ENCODE results near the gene PTPRG. TPM values are rescaled to one million over a fixed set of nuclear protein-coding genes. Genes with fewer than 3 reads are reported as not detected.

The PTPRG gene
- total RNA-seq, 4 donors from 2014 or later = 51.9 to 56.8 (median 54.4) TPM

- no peak overlapping the region for H3K27ac ChIP-seq (replicated peaks in 1 of 4)
- TF ChIP-seq EP300 (IDR thresholded peaks at IDR 0.05) = no peak
- TF ChIP-seq CTCF (IDR thresholded peaks at IDR 0.05) = no peak
- no peak for TF ChIP-seq POLR2A (IDR thresholded peaks at IDR 0.05; ENCODE audit: low read depth)
- no peak for TF ChIP-seq POLR2AphosphoS5 (IDR thresholded peaks at IDR 0.05)
- no peak for DNase-seq (ENCODE audit: extremely low spot score)
- H3K9me3 ChIP-seq = no peaks in the 10 kb centered on the region
- no peak overlapping the region for H3K4me3 ChIP-seq
- WGBS = 85% methylated on average over 3 of the region's 3 CpGs
- H3K27me3 ChIP-seq = no peaks in the 10 kb centered on the region
- H3K36me3 ChIP-seq = no peaks in the 10 kb centered on the region
- H3K4me1 ChIP-seq = peaks cover 0 to 17% (median 13%) of the 10 kb centered on the region in 4 donors
- intact Hi-C loops (cut with DNase I) = no loop called here
Measured at GRCh38 chr3:62024882-62025281, 463.5 kb downstream of the PTPRG start.

- TF ChIP-seq POLR2A (IDR thresholded peaks at IDR 0.05; ENCODE audit: low read depth) (no peak), POLR2AphosphoS5 (IDR thresholded peaks at IDR 0.05) (no peak), CTCF (IDR thresholded peaks at IDR 0.05) (no peak), EP300 (IDR thresholded peaks at IDR 0.05) (no peak)
- no peak for DNase-seq (ENCODE audit: extremely low spot score)
- Histone ChIP-seq H3K9me3 (no peaks in the 10 kb centered on the region), H3K36me3 (no peaks in the 10 kb centered on the region), H3K27ac (replicated peaks in 1 of 4) (no peak overlapping the region), H3K4me1 (peaks cover 0 to 17% (median 13%) of the 10 kb centered on the region in 4 donors), H3K4me3 (no peak overlapping the region), H3K27me3 (no peaks in the 10 kb centered on the region)
- 92% methylated on average over 1 of the region's 1 CpG for WGBS
- intact Hi-C loops (cut with DNase I) = no loop called here
Measured at GRCh38 chr3:62025913-62026312, 464.5 kb downstream of the PTPRG start.

GRCh38 chr3:62027241-62027640 is 465.9 kb downstream of the PTPRG start:
- TF ChIP-seq CTCF (IDR thresholded peaks at IDR 0.05) (no peak), POLR2AphosphoS5 (IDR thresholded peaks at IDR 0.05) (no peak), POLR2A (IDR thresholded peaks at IDR 0.05; ENCODE audit: low read depth) (no peak), EP300 (IDR thresholded peaks at IDR 0.05) (no peak)
- H3K4me1 ChIP-seq = peaks cover 0 to 17% (median 13%) of the 10 kb centered on the region in 4 donors
- WGBS = 87% methylated on average over 4 of the region's 4 CpGs
- H3K4me3 ChIP-seq = no peak overlapping the region
- no peak overlapping the region for H3K27ac ChIP-seq (replicated peaks in 1 of 4)
- H3K9me3 ChIP-seq = no peaks in the 10 kb centered on the region
- H3K27me3 ChIP-seq = no peaks in the 10 kb centered on the region
- DNase-seq (ENCODE audit: extremely low spot score) = no peak
- intact Hi-C loops (cut with DNase I) = no loop called here
- H3K36me3 ChIP-seq = no peaks in the 10 kb centered on the region

- DNase-seq (ENCODE audit: extremely low spot score) = no peak
- H3K9me3 ChIP-seq = no peaks in the 10 kb centered on the region
- no peaks in the 10 kb centered on the region for H3K27me3 ChIP-seq
- no peak overlapping the region for H3K4me3 ChIP-seq
- intact Hi-C loops (cut with DNase I) = no loop called here
- peaks cover 0 to 17% (median 13%) of the 10 kb centered on the region in 4 donors for H3K4me1 ChIP-seq
- TF ChIP-seq EP300 (IDR thresholded peaks at IDR 0.05) = no peak
- no peak for TF ChIP-seq CTCF (IDR thresholded peaks at IDR 0.05)
- no peak for TF ChIP-seq POLR2A (IDR thresholded peaks at IDR 0.05; ENCODE audit: low read depth)
- no peaks in the 10 kb centered on the region for H3K36me3 ChIP-seq
- no peak overlapping the region for H3K27ac ChIP-seq (replicated peaks in 1 of 4)
- WGBS = 60% methylated on average over 5 of the region's 5 CpGs
Measured at GRCh38 chr3:62027796-62028195, 466.4 kb downstream of the PTPRG start.

GRCh38 chr3:62028236-62028635 is 466.9 kb downstream of the PTPRG start:
- H3K27ac ChIP-seq (replicated peaks in 1 of 4) = no peak overlapping the region
- H3K36me3 ChIP-seq = no peaks in the 10 kb centered on the region
- TF ChIP-seq EP300 (IDR thresholded peaks at IDR 0.05) (no peak), CTCF (IDR thresholded peaks at IDR 0.05) (no peak), POLR2A (IDR thresholded peaks at IDR 0.05; ENCODE audit: low read depth) (no peak), POLR2AphosphoS5 (IDR thresholded peaks at IDR 0.05) (no peak)
- no peaks in the 10 kb centered on the region for H3K9me3 ChIP-seq
- intact Hi-C loops (cut with DNase I) = no loop called here
- whole genome bisulfite sequencing = 73% methylated on average over 5 of the region's 5 CpGs
- no peak for DNase-seq (ENCODE audit: extremely low spot score)
- no peak overlapping the region for H3K4me3 ChIP-seq
- peaks cover 0 to 17% (median 13%) of the 10 kb centered on the region in 4 donors for H3K4me1 ChIP-seq
- H3K27me3 ChIP-seq = no peaks in the 10 kb centered on the region

Measured in esophagus muscularis mucosa (tissue), 4 donors.